ENCODE measurements around the gene RGL2. TPM values are rescaled to one million over a fixed set of nuclear protein-coding genes. Genes with fewer than 3 reads are reported as not detected.

The RGL2 gene
- total and polyA plus RNA-seq, 2 of the 13 experiments (the other 11 are each of a cell fraction or from before 2014, with no cell fraction given), result 22.9 to 47.4 TPM

DNA sequence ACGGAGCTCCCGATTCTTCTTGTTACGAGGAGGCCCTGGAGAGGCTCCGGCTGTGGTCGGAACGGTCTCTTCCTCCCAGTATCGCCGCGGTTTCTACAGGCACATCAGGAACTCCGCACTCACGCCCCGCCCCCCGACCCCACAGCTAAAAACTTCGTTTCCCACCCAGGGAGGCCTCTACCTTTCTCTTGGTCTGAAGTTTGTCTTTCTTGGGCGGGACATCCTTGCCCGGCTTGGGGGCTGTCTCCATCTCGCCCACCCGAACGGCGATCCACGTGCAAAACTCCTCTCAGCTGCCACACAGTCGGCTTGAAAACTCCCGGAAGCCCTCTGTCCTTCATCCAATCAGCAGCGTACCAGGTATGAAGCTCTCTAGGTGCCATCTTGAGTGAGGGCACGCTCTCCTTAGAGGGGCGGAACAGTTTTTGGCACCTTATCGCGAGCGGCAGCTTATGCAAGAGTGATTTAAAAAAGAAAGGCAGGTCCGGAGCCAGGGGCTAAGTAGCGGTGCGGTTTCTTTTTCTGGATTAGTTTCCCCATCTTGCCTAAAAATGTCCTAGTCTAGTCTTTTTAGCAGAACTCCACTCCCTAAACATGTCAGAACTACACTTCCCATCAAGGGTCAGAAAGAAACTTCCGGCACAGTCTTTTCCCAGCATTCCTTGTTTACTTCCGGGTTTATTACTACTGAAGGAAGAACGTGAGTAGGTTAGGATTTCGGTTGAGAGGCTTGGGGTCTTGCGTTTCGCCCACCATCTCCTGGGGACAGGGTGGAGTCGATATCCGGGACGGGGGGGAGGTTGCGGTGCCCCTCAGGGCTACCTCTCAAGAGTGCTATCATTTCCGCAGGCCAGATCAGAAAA, 9.6 kb downstream of the RGL2 start, which contains the start of the genes PFDN6 and WDR46 (continued):
- TF ChIP-seq, protein P1, sequence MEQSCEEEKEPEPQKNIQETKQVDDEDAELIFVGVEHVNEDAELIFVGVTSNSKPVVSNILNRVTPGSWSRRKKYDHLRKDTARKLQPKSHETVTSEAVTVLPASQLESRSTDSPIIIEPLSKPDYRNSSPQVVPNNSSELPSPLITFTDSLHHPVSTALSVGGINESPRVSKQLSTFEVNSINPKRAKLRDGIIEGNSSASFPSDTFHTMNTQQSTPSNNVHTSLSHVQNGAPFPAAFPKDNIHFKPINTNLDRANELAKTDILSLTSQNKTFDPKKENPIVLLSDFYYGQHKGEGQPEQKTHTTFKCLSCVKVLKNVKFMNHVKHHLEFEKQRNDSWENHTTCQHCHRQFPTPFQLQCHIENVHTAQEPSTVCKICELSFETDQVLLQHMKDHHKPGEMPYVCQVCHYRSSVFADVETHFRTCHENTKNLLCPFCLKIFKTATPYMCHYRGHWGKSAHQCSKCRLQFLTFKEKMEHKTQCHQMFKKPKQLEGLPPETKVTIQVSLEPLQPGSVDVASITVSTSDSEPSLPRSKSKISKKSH (CRISPR knock-in tag; IDR thresholded peaks at IDR 0.05; ENCODE audit: borderline replicate concordance), result no peak
- TF ChIP-seq ZNF703 (CRISPR knock-in tag; IDR thresholded peaks at IDR 0.05; ENCODE audit: borderline replicate concordance) (no peak), LCORL (IDR thresholded peaks at IDR 0.05) (peak; percentile 79), LCORL (CRISPR knock-in tag; IDR thresholded peaks at IDR 0.05) (no peak; the same call in none of the 2 replicates), ZFP41 (CRISPR knock-in tag; IDR thresholded peaks at IDR 0.05; ENCODE audit: borderline replicate concordance) (no peak), PHF20 (CRISPR knock-in tag; IDR thresholded peaks at IDR 0.05) (peak; percentile 95), MAZ (IDR thresholded peaks at IDR 0.05; ENCODE audit: borderline replicate concordance, low read depth, low read length) (no peak), MAZ (CRISPR knock-in tag; IDR thresholded peaks at IDR 0.05; ENCODE audit: low read depth) (no peak), ZNF7 (CRISPR knock-in tag; IDR thresholded peaks at IDR 0.05) (no peak), TEAD3 (CRISPR knock-in tag; optimal IDR thresholded peaks at IDR 0.05; ENCODE audit: borderline replicate concordance) (no peak)
- TF ChIP-seq, protein P2, sequence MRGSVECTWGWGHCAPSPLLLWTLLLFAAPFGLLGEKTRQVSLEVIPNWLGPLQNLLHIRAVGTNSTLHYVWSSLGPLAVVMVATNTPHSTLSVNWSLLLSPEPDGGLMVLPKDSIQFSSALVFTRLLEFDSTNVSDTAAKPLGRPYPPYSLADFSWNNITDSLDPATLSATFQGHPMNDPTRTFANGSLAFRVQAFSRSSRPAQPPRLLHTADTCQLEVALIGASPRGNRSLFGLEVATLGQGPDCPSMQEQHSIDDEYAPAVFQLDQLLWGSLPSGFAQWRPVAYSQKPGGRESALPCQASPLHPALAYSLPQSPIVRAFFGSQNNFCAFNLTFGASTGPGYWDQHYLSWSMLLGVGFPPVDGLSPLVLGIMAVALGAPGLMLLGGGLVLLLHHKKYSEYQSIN (CRISPR knock-in tag; IDR thresholded peaks at IDR 0.05; ENCODE audit: borderline replicate concordance), result no peak
- TF ChIP-seq, protein P3, sequence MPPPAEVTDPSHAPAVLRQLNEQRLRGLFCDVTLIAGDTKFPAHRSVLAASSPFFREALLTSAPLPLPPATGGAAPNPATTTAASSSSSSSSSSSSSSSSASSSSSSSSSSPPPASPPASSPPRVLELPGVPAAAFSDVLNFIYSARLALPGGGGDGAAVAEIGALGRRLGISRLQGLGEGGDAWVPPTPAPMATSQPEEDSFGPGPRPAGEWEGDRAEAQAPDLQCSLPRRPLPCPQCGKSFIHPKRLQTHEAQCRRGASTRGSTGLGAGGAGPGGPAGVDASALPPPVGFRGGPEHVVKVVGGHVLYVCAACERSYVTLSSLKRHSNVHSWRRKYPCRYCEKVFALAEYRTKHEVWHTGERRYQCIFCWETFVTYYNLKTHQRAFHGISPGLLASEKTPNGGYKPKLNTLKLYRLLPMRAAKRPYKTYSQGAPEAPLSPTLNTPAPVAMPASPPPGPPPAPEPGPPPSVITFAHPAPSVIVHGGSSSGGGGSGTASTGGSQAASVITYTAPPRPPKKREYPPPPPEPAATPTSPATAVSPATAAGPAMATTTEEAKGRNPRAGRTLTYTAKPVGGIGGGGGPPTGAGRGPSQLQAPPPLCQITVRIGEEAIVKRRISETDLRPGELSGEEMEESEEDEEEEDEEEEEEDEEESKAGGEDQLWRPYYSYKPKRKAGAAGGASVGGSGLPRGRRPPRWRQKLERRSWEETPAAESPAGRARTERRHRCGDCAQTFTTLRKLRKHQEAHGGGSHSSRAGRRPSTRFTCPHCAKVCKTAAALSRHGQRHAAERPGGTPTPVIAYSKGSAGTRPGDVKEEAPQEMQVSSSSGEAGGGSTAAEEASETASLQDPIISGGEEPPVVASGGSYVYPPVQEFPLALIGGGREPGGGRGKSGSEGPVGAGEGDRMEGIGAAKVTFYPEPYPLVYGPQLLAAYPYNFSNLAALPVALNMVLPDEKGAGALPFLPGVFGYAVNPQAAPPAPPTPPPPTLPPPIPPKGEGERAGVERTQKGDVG (CRISPR knock-in tag; IDR thresholded peaks at IDR 0.05; ENCODE audit: borderline replicate concordance), result no peak
- TF ChIP-seq, protein P4, sequence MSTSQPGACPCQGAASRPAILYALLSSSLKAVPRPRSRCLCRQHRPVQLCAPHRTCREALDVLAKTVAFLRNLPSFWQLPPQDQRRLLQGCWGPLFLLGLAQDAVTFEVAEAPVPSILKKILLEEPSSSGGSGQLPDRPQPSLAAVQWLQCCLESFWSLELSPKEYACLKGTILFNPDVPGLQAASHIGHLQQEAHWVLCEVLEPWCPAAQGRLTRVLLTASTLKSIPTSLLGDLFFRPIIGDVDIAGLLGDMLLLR (CRISPR knock-in tag; IDR thresholded peaks at IDR 0.05), result peak; percentile 88; the same call in 1 of the 2 replicates
- TF ChIP-seq, protein P5, sequence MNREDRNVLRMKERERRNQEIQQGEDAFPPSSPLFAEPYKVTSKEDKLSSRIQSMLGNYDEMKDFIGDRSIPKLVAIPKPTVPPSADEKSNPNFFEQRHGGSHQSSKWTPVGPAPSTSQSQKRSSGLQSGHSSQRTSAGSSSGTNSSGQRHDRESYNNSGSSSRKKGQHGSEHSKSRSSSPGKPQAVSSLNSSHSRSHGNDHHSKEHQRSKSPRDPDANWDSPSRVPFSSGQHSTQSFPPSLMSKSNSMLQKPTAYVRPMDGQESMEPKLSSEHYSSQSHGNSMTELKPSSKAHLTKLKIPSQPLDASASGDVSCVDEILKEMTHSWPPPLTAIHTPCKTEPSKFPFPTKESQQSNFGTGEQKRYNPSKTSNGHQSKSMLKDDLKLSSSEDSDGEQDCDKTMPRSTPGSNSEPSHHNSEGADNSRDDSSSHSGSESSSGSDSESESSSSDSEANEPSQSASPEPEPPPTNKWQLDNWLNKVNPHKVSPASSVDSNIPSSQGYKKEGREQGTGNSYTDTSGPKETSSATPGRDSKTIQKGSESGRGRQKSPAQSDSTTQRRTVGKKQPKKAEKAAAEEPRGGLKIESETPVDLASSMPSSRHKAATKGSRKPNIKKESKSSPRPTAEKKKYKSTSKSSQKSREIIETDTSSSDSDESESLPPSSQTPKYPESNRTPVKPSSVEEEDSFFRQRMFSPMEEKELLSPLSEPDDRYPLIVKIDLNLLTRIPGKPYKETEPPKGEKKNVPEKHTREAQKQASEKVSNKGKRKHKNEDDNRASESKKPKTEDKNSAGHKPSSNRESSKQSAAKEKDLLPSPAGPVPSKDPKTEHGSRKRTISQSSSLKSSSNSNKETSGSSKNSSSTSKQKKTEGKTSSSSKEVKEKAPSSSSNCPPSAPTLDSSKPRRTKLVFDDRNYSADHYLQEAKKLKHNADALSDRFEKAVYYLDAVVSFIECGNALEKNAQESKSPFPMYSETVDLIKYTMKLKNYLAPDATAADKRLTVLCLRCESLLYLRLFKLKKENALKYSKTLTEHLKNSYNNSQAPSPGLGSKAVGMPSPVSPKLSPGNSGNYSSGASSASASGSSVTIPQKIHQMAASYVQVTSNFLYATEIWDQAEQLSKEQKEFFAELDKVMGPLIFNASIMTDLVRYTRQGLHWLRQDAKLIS (CRISPR knock-in tag; IDR thresholded peaks at IDR 0.05), result no peak

Data from HepG2 (cell line).